Fibroblast of the aortic adventitia (primary cell): ENCODE data around the gene LRP2. TPM values are rescaled to one million over a fixed set of nuclear protein-coding genes. Genes with fewer than 3 reads are reported as not detected.

Experiments used
- DNase-seq: peaks from one replicate; pipeline ENCODE4 v3.0.0-alpha.2; 2010; ENCODE audit warnings: low read depth
- H3K4me3 ChIP-seq: 2 replicates; pipeline ENCODE4 v1.5.1; 2011; ENCODE audit warnings: low read depth, mild to moderate bottlenecking, control low read depth, low read length, moderate library complexity
- CTCF ChIP-seq: IDR thresholded peaks from 2 replicates; pipeline ENCODE4 v1.5.1; 2011; ENCODE audit warnings: mild to moderate bottlenecking, low read length, control low read depth, inconsistent platforms; ENCODE audit not compliant: insufficient read depth
- total RNA-seq: library from RNA; depleted of rRNA; stranded (reverse); fragments of >200 nt; gene quantifications from 2 replicates; pipeline ENCODE4 v1.2.3, GENCODE V29; 2012; ENCODE audit warnings: low replicate concordance

Gene LRP2
- total RNA-seq, 1 donor, result not detected

GRCh38 chr2:169108099-169108884 is 254.0 kb downstream of the LRP2 start:
- DNase-seq, result no peak
- no peak overlapping the region for H3K4me3 ChIP-seq
- TF ChIP-seq CTCF, result no peak

- DNase-seq, result no peak
- TF ChIP-seq CTCF, result no peak
Measured at GRCh38 chr2:169107645-169108044, 254.7 kb downstream of the LRP2 start.

GRCh38 chr2:169106563-169107545 is 255.5 kb downstream of the LRP2 start:
- no peak for TF ChIP-seq CTCF
- no peak for DNase-seq
- no peak overlapping the region for H3K4me3 ChIP-seq

More at GRCh38 chr2:169107645-169108044, 254.7 kb downstream of the LRP2 start:
- H3K4me3 ChIP-seq, result no peak overlapping the region

- H3K4me3 ChIP-seq, result no peak overlapping the region
- no peak for DNase-seq
- no peak for TF ChIP-seq CTCF
Measured at GRCh38 chr2:169106134-169106533, 256.2 kb downstream of the LRP2 start.

- no peak overlapping the region for H3K4me3 ChIP-seq
- DNase-seq, result no peak
- no peak for TF ChIP-seq CTCF
Measured at GRCh38 chr2:169105476-169105875, 256.9 kb downstream of the LRP2 start.

- DNase-seq, result no peak
- no peak for TF ChIP-seq CTCF
- no peak overlapping the region for H3K4me3 ChIP-seq
Measured at GRCh38 chr2:169104848-169105247, 257.5 kb downstream of the LRP2 start.
